Hepatocyte (in vitro differentiated cells): Measurements from ENCODE around the gene MAFB.

Source experiments
- CTCF ChIP-seq: fragments of 200-600 bp; sonication (generic); IDR thresholded peaks from 2 replicates; pipeline ENCODE4 v1.5.1; 2016; ENCODE audit warnings: antibody characterized with exemption, mild to moderate bottlenecking; ENCODE audit not compliant: poor library complexity
- EZH2 ChIP-seq: fragments of 200-600 bp; sonication (generic); IDR thresholded peaks from 2 replicates; pipeline ENCODE4 v1.6.1; 2016; ENCODE audit warnings: antibody characterized with exemption, mild to moderate bottlenecking, borderline replicate concordance
- EZH2phosphoT487 ChIP-seq: fragments of 200-600 bp; sonication (generic); IDR thresholded peaks from one replicate; pipeline ENCODE4 v1.6.1; 2018; ENCODE audit warnings: antibody characterized with exemption, mild to moderate bottlenecking, low read depth, moderate library complexity; ENCODE audit not compliant: unreplicated experiment, severe bottlenecking

- TF ChIP-seq EZH2phosphoT487 (no peak), EZH2 (no peak), CTCF (no peak)
Observed at GRCh38 chr20:40686893-40687292, 2.1 kb downstream of the MAFB start.
